ENCODE measurements around the gene MX1.

MX1 gene

GRCh38 chr21:41481191-41481590 is 55.2 kb downstream of the MX1 start:
- no peak overlapping the region for H3K4me3 ChIP-seq (ENCODE audit: low read depth, low read length)
- peak; percentile 60 for DNase-seq (ENCODE audit: low read depth)

- DNase-seq (ENCODE audit: low read depth), result peak; percentile 41
- no peak overlapping the region for H3K4me3 ChIP-seq (ENCODE audit: low read depth, low read length)
Measured at GRCh38 chr21:41482301-41482700, 56.3 kb downstream of the MX1 start.

GRCh38 chr21:41482980-41483379 is 56.9 kb downstream of the MX1 start:
- no peak for DNase-seq (ENCODE audit: low read depth)
- no peak overlapping the region for H3K4me3 ChIP-seq (ENCODE audit: low read depth, low read length)

- H3K4me3 ChIP-seq (ENCODE audit: low read depth, low read length), result no peak overlapping the region
- no peak for DNase-seq (ENCODE audit: low read depth)
Measured at GRCh38 chr21:41483415-41483814, 57.4 kb downstream of the MX1 start.

- DNase-seq (ENCODE audit: low read depth), result no peak
- no peak overlapping the region for H3K4me3 ChIP-seq (ENCODE audit: low read depth, low read length)
Measured at GRCh38 chr21:41483973-41484372, 57.9 kb downstream of the MX1 start.

- no peak for DNase-seq (ENCODE audit: low read depth)
- H3K4me3 ChIP-seq (ENCODE audit: low read depth, low read length), result no peak overlapping the region
Measured at GRCh38 chr21:41487082-41487481, 61.0 kb downstream of the MX1 start.

- no peak for DNase-seq (ENCODE audit: low read depth)
- no peak overlapping the region for H3K4me3 ChIP-seq (ENCODE audit: low read depth, low read length)
Measured at GRCh38 chr21:41488080-41488479, 62.0 kb downstream of the MX1 start.

GRCh38 chr21:41489329-41489728 is 63.3 kb downstream of the MX1 start:
- no peak overlapping the region for H3K4me3 ChIP-seq (ENCODE audit: low read depth, low read length)
- DNase-seq (ENCODE audit: low read depth), result no peak

- no peak for DNase-seq (ENCODE audit: low read depth)
- H3K4me3 ChIP-seq (ENCODE audit: low read depth, low read length), result no peak overlapping the region
Measured at GRCh38 chr21:41490330-41490729, 64.3 kb downstream of the MX1 start.

GRCh38 chr21:41491412-41491811 is 65.4 kb downstream of the MX1 start:
- no peak for DNase-seq (ENCODE audit: low read depth)
- no peak overlapping the region for H3K4me3 ChIP-seq (ENCODE audit: low read depth, low read length)

GRCh38 chr21:41494242-41494641 is 68.2 kb downstream of the MX1 start:
- no peak overlapping the region for H3K4me3 ChIP-seq (ENCODE audit: low read depth, low read length)
- DNase-seq (ENCODE audit: low read depth), result no peak

- H3K4me3 ChIP-seq (ENCODE audit: low read depth, low read length), result no peak overlapping the region
- DNase-seq (ENCODE audit: low read depth), result no peak
Measured at GRCh38 chr21:41497008-41497407, 71.0 kb downstream of the MX1 start.

GRCh38 chr21:41497788-41498187 is 71.7 kb downstream of the MX1 start:
- DNase-seq (ENCODE audit: low read depth), result no peak
- no peak overlapping the region for H3K4me3 ChIP-seq (ENCODE audit: low read depth, low read length)

GRCh38 chr21:41499920-41500319 is 73.9 kb downstream of the MX1 start:
- DNase-seq (ENCODE audit: low read depth), result no peak
- H3K4me3 ChIP-seq (ENCODE audit: low read depth, low read length), result no peak overlapping the region

GRCh38 chr21:41500363-41500762 is 74.3 kb downstream of the MX1 start:
- no peak overlapping the region for H3K4me3 ChIP-seq (ENCODE audit: low read depth, low read length)
- no peak for DNase-seq (ENCODE audit: low read depth)

- H3K4me3 ChIP-seq (ENCODE audit: low read depth, low read length), result no peak overlapping the region
- no peak for DNase-seq (ENCODE audit: low read depth)
Measured at GRCh38 chr21:41500931-41501381, 74.9 kb downstream of the MX1 start.

- H3K4me3 ChIP-seq (ENCODE audit: low read depth, low read length), result no peak overlapping the region
- DNase-seq (ENCODE audit: low read depth), result no peak
Measured at GRCh38 chr21:41501919-41502318, 75.9 kb downstream of the MX1 start.

- DNase-seq (ENCODE audit: low read depth), result no peak
Measured at GRCh38 chr21:41503331-41503730, 77.3 kb downstream of the MX1 start.

GRCh38 chr21:41504030-41504429 is 78.0 kb downstream of the MX1 start:
- H3K4me3 ChIP-seq (ENCODE audit: low read depth, low read length), result no peak overlapping the region
- DNase-seq (ENCODE audit: low read depth), result no peak

More at GRCh38 chr21:41503331-41503730, 77.3 kb downstream of the MX1 start:
- H3K4me3 ChIP-seq (ENCODE audit: low read depth, low read length), result no peak overlapping the region

- DNase-seq (ENCODE audit: low read depth), result no peak
Measured at GRCh38 chr21:41506005-41506594, 80.1 kb downstream of the MX1 start.

GRCh38 chr21:41506611-41507520 is 80.8 kb downstream of the MX1 start:
- DNase-seq (ENCODE audit: low read depth), result no peak
- H3K4me3 ChIP-seq (ENCODE audit: low read depth, low read length), result no peak overlapping the region

More at GRCh38 chr21:41506005-41506594, 80.1 kb downstream of the MX1 start:
- no peak overlapping the region for H3K4me3 ChIP-seq (ENCODE audit: low read depth, low read length)
